Adipocyte (in vitro differentiated cells): ENCODE results near the gene B4GALNT3.

Experiments
- DNase-seq: peaks from one replicate; pipeline ENCODE4 v3.0.0-alpha.2; 2015; ENCODE audit warnings: low read depth
- H3K27me3 ChIP-seq: replicated peaks from 2 replicates; pipeline ENCODE4 v1.7.0; 2013; ENCODE audit warnings: mild to moderate bottlenecking, low read length, moderate library complexity; ENCODE audit not compliant: control insufficient read depth, insufficient read depth
- H3K36me3 ChIP-seq: 2 replicates; pipeline ENCODE4 v1.7.0; 2013; ENCODE audit warnings: low read length, mild to moderate bottlenecking, moderate library complexity; ENCODE audit not compliant: control insufficient read depth, insufficient read depth, severe bottlenecking
- H3K4me1 ChIP-seq: 2 replicates; pipeline ENCODE4 v1.7.0; 2013; ENCODE audit warnings: mild to moderate bottlenecking, low read length, moderate library complexity; ENCODE audit not compliant: control insufficient read depth, insufficient read depth
- H3K4me3 ChIP-seq: 2 replicates; pipeline ENCODE4 v1.7.0; 2013; ENCODE audit warnings: mild to moderate bottlenecking, low read length, moderate library complexity
- H3K9ac ChIP-seq: 2 replicates; pipeline ENCODE4 v1.7.0; 2013; ENCODE audit warnings: mild to moderate bottlenecking, low read length, moderate library complexity
- H3K9me3 ChIP-seq: 2 replicates; pipeline ENCODE4 v1.7.0; 2013; ENCODE audit warnings: mild to moderate bottlenecking, low read length, moderate library complexity; ENCODE audit not compliant: control insufficient read depth

B4GALNT3 gene

DNA sequence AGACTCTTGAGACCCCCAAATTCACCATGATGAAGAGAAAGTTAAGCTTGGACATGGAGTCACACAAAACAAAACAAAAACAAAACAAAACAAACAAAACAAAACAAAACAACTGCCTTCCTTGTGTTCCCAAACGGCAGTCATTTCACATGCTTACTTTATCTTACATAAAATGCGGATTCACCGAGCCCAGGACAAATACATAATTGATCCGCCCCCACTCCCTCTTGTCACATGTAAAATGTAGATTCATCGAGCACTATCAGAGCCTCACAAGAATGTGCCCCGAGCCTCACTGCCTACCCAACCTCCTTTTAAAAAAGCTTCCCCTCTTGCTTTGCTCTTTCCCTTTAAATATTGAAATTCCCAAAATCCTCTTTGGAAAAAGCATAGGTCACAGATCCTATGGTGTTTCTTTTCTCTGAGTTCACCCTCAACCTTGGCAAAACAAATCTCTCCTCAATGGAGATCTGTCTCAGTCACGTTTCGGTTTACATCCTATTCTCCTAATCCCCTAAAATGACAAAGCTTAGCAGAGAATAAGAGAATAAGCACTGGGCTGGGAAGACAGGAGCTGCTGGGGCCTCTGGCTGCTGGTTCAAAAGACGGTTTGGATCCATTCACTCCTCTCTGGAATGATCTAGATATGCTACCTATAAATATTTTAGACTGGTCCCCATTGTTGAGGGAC, 119.8 kb downstream of the B4GALNT3 start:
- Histone ChIP-seq H3K27me3 (no peaks in the 10 kb centered on the region), H3K9ac (no peak overlapping the region), H3K9me3 (no peaks in the 10 kb centered on the region), H3K4me1 (peaks cover 17% of the 10 kb centered on the region), H3K4me3 (no peak overlapping the region), H3K36me3 (no peaks in the 10 kb centered on the region)
- no peak for DNase-seq

DNA sequence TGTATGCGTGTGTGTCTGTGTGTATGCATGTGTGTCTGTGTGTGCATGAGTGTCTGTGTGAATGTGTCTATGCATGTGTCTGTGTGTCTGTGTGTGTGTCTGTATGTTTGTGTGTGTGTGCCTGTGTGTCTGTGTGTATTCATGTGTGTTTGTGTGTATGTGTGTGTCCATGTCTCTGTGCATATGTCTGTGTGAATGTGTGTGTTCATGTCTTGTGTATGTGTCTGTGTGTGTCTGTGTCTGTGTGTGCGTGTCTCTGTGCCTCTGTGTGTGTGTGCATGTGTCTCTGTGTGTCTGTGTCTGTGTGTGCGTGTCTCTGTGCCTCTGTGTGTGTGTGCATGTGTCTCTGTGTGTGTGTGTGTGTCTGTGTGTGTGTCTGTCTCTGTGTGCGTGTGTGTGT, 121.1 kb downstream of the B4GALNT3 start:
- no peak for DNase-seq
- Histone ChIP-seq H3K9me3 (no peaks in the 10 kb centered on the region), H3K36me3 (no peaks in the 10 kb centered on the region), H3K27me3 (peaks cover 5% of the 10 kb centered on the region), H3K4me3 (no peak overlapping the region), H3K9ac (no peak overlapping the region), H3K4me1 (peaks cover 8% of the 10 kb centered on the region)

DNA sequence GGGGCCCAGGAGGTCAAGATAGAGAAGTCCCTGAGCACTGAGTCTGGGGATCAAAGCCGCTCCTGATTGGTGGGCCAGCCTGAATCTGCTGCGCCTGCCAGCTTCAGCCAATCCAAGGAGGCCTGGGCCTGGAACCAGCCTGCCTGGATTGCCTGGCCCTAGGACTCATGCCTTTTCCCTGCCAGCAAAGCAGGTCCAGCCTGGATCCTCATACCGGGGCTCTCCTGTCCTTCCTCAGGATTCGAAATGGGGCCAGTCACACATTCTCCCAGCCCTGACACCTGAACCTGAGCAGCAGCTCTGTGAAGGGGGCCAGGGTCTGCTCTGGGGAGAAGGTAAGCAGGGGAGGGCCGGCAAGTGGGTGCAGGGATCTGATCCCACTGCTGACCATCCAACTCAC, 121.6 kb downstream of the B4GALNT3 start:
- DNase-seq: no peak
- Histone ChIP-seq H3K27me3 (peaks cover 7% of the 10 kb centered on the region), H3K9ac (no peak overlapping the region), H3K9me3 (no peaks in the 10 kb centered on the region), H3K4me3 (no peak overlapping the region), H3K36me3 (no peaks in the 10 kb centered on the region), H3K4me1 (peaks cover 4% of the 10 kb centered on the region)

DNA sequence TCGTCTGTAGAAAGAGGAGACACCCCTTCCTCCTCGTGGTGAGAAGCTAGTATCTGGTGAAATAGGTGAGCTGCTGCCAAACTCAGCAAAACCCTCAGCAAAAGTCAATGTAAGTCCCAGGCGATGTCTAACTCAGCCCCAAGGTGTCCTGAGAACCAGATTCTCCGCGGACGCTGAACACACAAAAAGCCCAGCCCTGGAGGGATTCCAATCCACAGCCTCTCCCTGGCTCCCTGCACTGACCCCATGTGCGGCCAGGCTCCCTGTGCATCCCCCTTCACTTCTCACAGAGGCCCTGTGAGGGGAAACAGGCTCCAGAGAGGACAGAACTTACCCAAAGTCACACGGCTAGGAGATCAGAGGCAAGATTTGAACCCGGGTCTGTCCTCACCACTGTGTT, 122.0 kb downstream of the B4GALNT3 start:
- Histone ChIP-seq H3K27me3 (peaks cover 7% of the 10 kb centered on the region), H3K4me3 (no peak overlapping the region), H3K36me3 (no peaks in the 10 kb centered on the region), H3K9ac (no peak overlapping the region), H3K4me1 (no peaks in the 10 kb centered on the region), H3K9me3 (no peaks in the 10 kb centered on the region)
- DNase-seq: no peak

DNA sequence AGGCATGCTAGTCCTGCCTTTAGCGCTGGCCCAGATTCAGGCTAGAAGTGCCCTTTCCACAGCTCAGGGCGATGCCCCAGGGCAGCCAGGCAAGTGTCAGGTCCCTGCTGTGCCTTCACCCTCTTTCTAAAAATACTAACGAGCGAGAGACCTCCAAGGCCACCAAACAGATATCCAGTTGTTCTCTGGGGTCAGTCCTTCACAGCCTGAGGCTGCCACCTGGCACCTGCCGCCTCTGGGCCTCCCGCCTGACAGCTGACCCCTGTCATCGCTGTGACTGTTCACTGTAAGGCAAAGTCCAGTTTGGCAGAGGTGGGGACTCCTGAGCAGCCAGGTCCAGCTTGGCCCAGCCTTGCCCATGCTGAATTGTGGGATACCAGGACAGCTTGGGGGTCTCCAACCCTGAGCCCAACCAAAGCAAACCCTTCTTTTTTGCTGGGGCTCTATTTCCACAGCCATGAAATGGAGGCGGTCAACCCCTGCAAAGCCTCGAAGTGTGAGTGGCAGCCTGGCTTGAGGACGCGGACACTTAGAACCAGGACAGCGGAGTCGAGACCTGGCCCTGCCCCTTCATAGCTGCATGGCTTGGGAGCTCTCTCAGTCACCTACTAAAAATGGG, 123.6 kb downstream of the B4GALNT3 start:
- peaks cover 7% of the 10 kb centered on the region for H3K27me3 ChIP-seq
- peaks cover under 1% of the 10 kb centered on the region for H3K9me3 ChIP-seq
- DNase-seq: no peak
- no peak overlapping the region for H3K9ac ChIP-seq
- H3K4me1 ChIP-seq: no peaks in the 10 kb centered on the region
- H3K4me3 ChIP-seq: no peak overlapping the region
- no peaks in the 10 kb centered on the region for H3K36me3 ChIP-seq

DNA sequence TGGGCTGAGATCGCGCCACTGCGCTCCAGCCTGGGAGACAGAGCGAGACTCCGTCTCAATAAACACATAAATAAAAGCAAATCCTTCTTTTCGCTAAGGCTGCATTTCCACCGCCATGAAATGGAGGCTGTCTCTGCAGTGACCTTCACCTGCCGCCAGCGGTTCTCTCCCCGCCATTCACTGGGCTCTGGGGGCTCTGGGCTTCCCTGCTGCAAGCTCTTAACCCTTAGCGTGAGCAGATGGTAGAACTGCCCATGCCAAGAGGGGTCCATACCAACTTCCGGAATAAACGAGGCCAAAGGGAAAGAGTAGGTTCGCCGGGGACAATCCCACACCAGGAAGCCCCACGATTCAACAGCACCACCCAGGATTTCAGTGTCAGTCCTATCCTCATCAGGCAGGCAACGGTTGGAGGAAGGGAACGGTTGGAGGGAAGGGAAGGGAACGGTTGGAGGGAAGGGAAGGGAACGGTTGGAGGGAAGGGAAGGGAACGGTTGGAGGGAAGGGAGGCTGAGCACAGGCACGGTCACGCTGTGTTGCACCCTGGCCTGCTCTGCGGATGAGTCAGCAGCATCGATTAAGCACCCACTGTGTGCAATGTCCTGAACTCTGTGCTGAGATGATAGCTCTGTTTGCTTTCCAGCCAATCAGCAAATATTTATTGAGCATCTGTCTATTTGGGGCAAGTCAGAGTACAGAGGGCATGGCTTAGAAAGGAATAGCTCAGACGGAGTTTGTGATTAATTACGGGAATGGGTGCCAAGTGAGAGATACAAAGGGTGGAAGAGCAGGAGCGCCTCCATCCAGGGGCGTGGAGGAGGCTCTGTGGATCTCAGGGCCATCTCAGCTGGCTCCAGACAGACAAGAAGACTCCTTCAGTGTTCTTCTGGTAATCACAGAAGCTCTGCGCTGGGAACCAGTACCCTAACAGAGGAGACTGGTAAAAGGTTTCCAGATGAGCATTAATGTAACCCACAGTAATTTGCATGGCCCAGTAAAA, 125.6 kb downstream of the B4GALNT3 start:
- H3K27me3 ChIP-seq: peaks cover 7% of the 10 kb centered on the region
- H3K9ac ChIP-seq: no peak overlapping the region
- peaks cover 4% of the 10 kb centered on the region for H3K9me3 ChIP-seq
- no peaks in the 10 kb centered on the region for H3K36me3 ChIP-seq
- no peak for DNase-seq
- H3K4me3 ChIP-seq: no peak overlapping the region
- no peaks in the 10 kb centered on the region for H3K4me1 ChIP-seq

DNA sequence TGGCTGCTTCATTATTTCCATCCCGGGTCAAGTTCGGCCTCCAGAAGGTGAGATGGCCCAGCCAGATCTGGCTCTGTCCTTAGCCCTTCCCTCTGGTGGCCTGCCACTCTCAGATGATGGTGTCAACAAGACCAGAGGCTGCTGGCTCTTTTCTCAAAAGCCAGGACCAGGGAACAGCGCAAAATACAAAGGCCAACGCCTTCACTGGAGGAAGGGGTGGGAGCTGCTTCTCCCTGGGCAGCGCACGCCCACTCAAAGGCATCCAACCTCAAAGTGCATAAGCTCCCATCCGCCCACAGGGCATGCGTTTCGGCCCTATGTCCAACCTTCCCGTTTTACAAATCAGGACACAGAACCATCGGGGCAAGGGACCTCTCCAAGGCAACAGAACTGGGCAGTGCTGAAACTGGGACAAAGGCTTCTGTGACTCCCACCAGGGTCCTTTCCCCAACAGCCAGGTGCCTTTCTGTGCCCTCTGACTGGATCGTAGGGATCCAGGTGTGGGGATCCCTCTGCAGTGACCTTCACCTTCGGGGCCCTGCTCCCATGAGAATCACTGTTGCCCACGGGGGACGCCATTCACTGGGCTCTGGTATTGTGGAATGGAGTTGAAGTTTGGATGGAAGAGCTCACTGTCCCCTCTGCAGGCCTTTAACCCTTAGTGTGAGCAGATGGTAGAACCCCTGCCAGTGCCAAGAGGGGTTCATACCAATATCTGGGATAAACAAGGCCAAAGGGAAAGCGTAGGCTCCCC, 126.8 kb downstream of the B4GALNT3 start:
- no peak for DNase-seq
- H3K4me3 ChIP-seq: no peak overlapping the region
- H3K4me1 ChIP-seq: no peaks in the 10 kb centered on the region
- H3K9me3 ChIP-seq: peaks cover 4% of the 10 kb centered on the region
- no peak overlapping the region for H3K9ac ChIP-seq
- H3K36me3 ChIP-seq: no peaks in the 10 kb centered on the region
- H3K27me3 ChIP-seq: peaks cover 7% of the 10 kb centered on the region

DNA sequence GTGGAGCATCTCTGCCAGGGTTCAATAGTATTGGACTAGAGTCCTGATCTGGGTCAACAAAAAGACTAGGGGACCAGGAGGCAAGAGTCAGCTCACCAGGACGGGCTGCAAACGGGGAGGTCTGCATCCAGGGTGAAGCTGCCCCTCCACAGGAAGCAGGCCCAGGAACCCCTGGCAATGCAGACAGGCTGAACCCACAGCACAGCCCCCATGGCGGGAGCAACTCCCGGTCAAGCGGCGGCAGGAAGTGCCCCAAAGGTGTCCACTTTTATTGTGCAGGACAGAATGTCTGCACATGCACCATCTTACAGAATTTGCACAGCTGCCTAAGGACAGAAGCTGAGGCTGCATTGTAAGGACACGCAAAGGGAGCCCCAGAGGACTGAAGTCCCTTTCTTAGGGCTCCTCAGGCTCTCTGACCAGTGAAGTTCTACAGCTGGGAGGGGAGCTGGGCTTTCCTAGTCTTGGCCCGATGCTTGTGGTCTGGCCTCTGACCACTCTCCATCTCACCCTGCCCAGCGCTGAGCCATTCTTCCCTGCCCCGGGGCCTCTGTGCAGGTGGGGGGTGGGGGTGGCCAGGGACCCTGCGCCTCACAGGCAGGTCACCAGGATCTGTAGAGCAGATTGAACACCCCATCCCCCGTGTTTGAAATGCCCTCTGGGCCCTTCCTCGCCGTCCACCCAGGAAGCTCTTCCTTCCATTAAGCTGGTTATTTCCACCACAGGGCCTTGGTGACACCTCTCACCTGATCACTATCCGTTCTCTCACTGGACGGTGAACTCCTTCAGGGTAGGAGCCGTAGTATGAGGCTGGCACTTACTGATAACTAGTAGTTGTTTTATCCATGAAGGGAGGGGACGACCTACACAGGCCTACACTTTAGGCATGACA, 127.6 kb downstream of the B4GALNT3 start:
- H3K4me3 ChIP-seq: no peak overlapping the region
- H3K9me3 ChIP-seq: peaks cover 4% of the 10 kb centered on the region
- DNase-seq: no peak
- H3K36me3 ChIP-seq: no peaks in the 10 kb centered on the region
- no peak overlapping the region for H3K9ac ChIP-seq
- peaks cover 7% of the 10 kb centered on the region for H3K27me3 ChIP-seq
- no peaks in the 10 kb centered on the region for H3K4me1 ChIP-seq

GRCh38 chr12:588024-588322, 128.2 kb downstream of the B4GALNT3 start:
- Histone ChIP-seq H3K4me3 (no peak overlapping the region), H3K9ac (no peak overlapping the region), H3K9me3 (peaks cover 4% of the 10 kb centered on the region), H3K27me3 (peaks cover 7% of the 10 kb centered on the region), H3K36me3 (no peaks in the 10 kb centered on the region), H3K4me1 (no peaks in the 10 kb centered on the region)
- no peak for DNase-seq

GRCh38 chr12:588646-589045, 128.9 kb downstream of the B4GALNT3 start:
- no peak overlapping the region for H3K9ac ChIP-seq
- H3K4me1 ChIP-seq: no peaks in the 10 kb centered on the region
- H3K4me3 ChIP-seq: no peak overlapping the region
- H3K36me3 ChIP-seq: no peaks in the 10 kb centered on the region
- peaks cover 7% of the 10 kb centered on the region for H3K27me3 ChIP-seq
- H3K9me3 ChIP-seq: peaks cover 4% of the 10 kb centered on the region
- DNase-seq: no peak
